Left ventricle myocardium superior (tissue), 1 donor: ENCODE results near the gene PTK7. TPM values are rescaled to one million over a fixed set of nuclear protein-coding genes. Genes with fewer than 3 reads are reported as not detected.
A peak's percentile ranks its signal among the peaks of the same experiment; 100 is the strongest.
"Not testable (repeated sequence)": the region's sequence is repeated elsewhere in the genome, so short reads cannot be mapped to it uniquely, and the experiment has no call there.

Experiments used
- ATAC-seq: fragments of 200-7000 bp; cut with Tn5 transposase; one replicate; pipeline ENCODE4 v1.9.1; 2020; ENCODE audit warnings: mild to moderate bottlenecking, moderate library complexity
- DNase-seq: peaks from one replicate; pipeline ENCODE4 v3.0.0-alpha.2; 2020
- intact Hi-C: fragments of 100-400 bp; cut with micrococcal nuclease; formaldehyde crosslinking; loops from one replicate; pipeline ENCODE4 v1.11.0; 2022
- total RNA-seq: library from RNA; stranded (reverse); fragmentation: NEBNext Ultra II Directional; extraction: Animal tissue kit (Norgen Biotek cat#: 25700); gene quantifications from one replicate; pipeline ENCODE4 v1.2.1, GENCODE V29; 2021
- donor health status: DM: no; HTN: yes; CAD: no; lungs with severe emphysema.

Gene PTK7
- total RNA-seq, 1 donor from 2014 or later = 2.1 TPM

- intact Hi-C loops = no loop called here
- DNase-seq = peak; percentile 55
Measured at GRCh38 chr6:43129434-43130194, 53.5 kb downstream of the PTK7 start.

GRCh38 chr6:43130429-43130828 is 54.3 kb downstream of the PTK7 start:
- DNase-seq (no peak), ATAC-seq (no peak)
- intact Hi-C loops = no loop called here

More at GRCh38 chr6:43129434-43130194, 53.5 kb downstream of the PTK7 start:
- ATAC-seq = peak; percentile 82

GRCh38 chr6:43131379-43131778 is 55.3 kb downstream of the PTK7 start:
- DNase-seq, intact Hi-C loops, ATAC-seq: not testable (repeated sequence)

- no peak for ATAC-seq
- intact Hi-C loops = no loop called here
Measured at GRCh38 chr6:43138267-43138666, 62.2 kb downstream of the PTK7 start.

GRCh38 chr6:43139973-43140372 is 63.9 kb downstream of the PTK7 start:
- not testable (repeated sequence) for ATAC-seq, DNase-seq
- intact Hi-C loops = loop anchor here (5.0 kb wide), 2 partner anchors 138 to 238 kb away; no protein-coding TSS in a partner anchor

More at GRCh38 chr6:43138267-43138666, 62.2 kb downstream of the PTK7 start:
- DNase-seq = no peak

- DNase-seq = no peak
- ATAC-seq = no peak
- intact Hi-C loops = loop anchor here (5.0 kb wide), 2 partner anchors 139 to 239 kb away; no protein-coding TSS in a partner anchor
Measured at GRCh38 chr6:43141644-43142043, 65.5 kb downstream of the PTK7 start.

GRCh38 chr6:43142101-43142500 is 66.0 kb downstream of the PTK7 start:
- DNase-seq = no peak
- intact Hi-C loops = loop anchor here (5.0 kb wide), 2 partner anchors 140 to 240 kb away; no protein-coding TSS in a partner anchor
- ATAC-seq = no peak

GRCh38 chr6:43143235-43144128 is 67.4 kb downstream of the PTK7 start:
- intact Hi-C loops = loop anchor here (5.0 kb wide), 2 partner anchors 141 to 241 kb away; no protein-coding TSS in a partner anchor
- ATAC-seq (peak; percentile 97), DNase-seq (peak; percentile 93)

- no peak for DNase-seq
- ATAC-seq = no peak
Measured at GRCh38 chr6:43144879-43145278, 68.8 kb downstream of the PTK7 start.

GRCh38 chr6:43146261-43146660 is 70.1 kb downstream of the PTK7 start:
- ATAC-seq (no peak), DNase-seq (no peak)
- intact Hi-C loops = no loop called here

More at GRCh38 chr6:43144879-43145278, 68.8 kb downstream of the PTK7 start:
- intact Hi-C loops = loop anchor here (5.0 kb wide), 2 partner anchors 143 to 243 kb away; no protein-coding TSS in a partner anchor

- ATAC-seq (no peak), DNase-seq (no peak)
- intact Hi-C loops = no loop called here
Measured at GRCh38 chr6:43146709-43147688, 70.9 kb downstream of the PTK7 start.

GRCh38 chr6:43147691-43148477 is 71.8 kb downstream of the PTK7 start:
- intact Hi-C loops = no loop called here

GRCh38 chr6:43149265-43149664 is 73.2 kb downstream of the PTK7 start:
- DNase-seq = no peak
- ATAC-seq = no peak
- intact Hi-C loops = no loop called here

More at GRCh38 chr6:43147691-43148477, 71.8 kb downstream of the PTK7 start:
- no peak for DNase-seq
- no peak for ATAC-seq

GRCh38 chr6:43150051-43150751 is 74.1 kb downstream of the PTK7 start:
- ATAC-seq (no peak), DNase-seq (no peak)
- intact Hi-C loops = no loop called here

- no peak for ATAC-seq
- no peak for DNase-seq
- intact Hi-C loops = no loop called here
Measured at GRCh38 chr6:43159599-43159998, 83.5 kb downstream of the PTK7 start.

GRCh38 chr6:43163899-43164298 is 87.8 kb downstream of the PTK7 start:
- intact Hi-C loops = no loop called here
- no peak for DNase-seq
- no peak for ATAC-seq

GRCh38 chr6:43170417-43170930 is 94.4 kb downstream of the PTK7 start:
- intact Hi-C loops = no loop called here
- peak; percentile 56 for ATAC-seq
- DNase-seq = peak; percentile 84
